GM18507 (cell line): Measurements from ENCODE around the gene KRT86.

Source experiments
- DNase-seq: peaks from one replicate; pipeline ENCODE4 v3.0.0; 2011; ENCODE audit warnings: low read depth; ENCODE audit not compliant: insufficient read length; ENCODE audit errors: extremely low spot score
- FAIRE-seq: peaks from 2 replicates; lab custom pipeline; 2011; peaks lifted over from hg19 to GRCh38; lab: Jason Lieb, UNC

Gene KRT86

DNA sequence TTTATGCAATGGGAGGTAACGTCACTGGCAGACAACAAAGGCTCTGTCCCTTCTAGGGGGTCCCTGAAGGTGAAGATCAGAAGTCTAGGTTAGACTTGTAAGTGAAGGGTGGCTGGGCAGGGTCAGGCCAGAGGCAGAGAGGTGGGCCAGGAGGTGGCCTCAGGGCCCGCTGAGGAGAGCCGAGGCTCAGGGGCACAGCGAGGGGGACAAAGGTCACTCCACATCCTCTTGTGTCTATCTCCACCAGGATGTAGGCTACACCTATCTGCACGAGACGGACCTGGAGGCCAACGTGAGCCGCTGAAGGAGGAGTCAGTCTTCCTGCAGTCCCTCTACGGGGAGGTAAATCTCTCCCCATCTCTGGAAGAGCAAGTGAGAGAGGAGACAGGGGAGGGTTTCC, 72.6 kb downstream of the KRT86 start:
- FAIRE-seq, result no peak
- DNase-seq, result no peak

DNA sequence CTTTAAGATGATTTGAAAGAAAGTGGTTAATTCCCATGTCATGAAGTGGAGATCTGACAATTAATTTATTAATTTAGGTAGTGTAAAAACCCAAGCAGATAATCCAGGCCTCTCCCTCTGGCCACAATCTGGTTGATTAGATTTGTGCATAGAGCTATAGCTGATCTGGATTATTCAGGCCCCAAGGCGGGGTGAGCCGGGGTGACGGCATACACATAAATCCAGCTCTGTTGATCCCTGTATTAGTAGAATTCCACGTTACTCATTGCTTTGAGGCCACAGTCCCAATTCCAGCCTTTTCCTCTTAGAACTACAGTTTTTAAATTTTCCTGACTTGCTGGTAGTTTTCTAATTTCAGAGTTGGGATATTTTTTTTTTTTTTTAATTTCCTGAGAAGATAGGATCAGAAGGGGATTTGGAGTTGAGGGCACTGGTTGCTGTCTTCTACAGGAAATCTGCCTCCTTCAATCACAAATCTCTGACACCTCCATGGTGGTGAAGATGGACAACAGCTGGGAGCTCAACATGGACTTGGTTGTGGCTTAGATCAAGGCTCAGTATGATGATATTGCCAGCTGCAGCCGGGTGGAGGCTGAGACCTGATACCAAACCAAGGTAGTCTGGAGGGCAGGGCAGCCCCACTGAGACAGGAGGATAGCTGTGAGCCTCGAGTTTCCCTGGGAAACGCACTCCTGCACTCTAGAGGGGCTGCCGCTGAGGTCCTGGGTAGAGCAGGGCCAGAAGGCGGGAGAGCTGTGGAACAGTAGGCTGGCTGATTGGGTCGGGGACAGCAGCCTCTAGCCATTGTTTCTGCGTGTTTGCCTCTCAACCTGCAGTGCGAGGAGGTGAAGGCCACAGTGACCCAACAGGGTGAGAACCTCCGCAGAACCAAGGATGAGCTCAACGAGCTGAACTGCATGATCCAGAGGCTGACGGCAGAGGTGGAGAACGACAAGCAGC, 73.4 kb downstream of the KRT86 start:
- no peak for DNase-seq
- no peak for FAIRE-seq

DNA sequence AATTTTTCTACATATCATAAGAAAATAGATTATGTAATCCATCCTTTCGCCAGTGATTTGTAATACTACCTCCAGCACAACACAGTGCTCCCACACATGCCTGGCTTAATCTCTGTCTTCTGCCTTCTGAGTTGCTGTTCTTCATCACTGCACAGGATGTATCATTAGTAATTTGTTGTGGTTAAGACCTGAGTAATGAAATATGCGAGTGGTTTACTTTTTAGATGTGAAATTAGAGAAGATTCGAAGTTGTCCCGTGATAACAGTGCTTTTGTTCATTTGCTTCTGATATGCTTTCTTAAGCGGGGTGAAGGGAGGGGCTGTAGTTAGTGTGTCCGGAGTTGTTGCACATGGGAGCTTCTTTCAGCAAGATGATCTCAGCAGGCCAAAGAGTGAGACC, 74.8 kb downstream of the KRT86 start:
- FAIRE-seq, result no peak
- no peak for DNase-seq

DNA sequence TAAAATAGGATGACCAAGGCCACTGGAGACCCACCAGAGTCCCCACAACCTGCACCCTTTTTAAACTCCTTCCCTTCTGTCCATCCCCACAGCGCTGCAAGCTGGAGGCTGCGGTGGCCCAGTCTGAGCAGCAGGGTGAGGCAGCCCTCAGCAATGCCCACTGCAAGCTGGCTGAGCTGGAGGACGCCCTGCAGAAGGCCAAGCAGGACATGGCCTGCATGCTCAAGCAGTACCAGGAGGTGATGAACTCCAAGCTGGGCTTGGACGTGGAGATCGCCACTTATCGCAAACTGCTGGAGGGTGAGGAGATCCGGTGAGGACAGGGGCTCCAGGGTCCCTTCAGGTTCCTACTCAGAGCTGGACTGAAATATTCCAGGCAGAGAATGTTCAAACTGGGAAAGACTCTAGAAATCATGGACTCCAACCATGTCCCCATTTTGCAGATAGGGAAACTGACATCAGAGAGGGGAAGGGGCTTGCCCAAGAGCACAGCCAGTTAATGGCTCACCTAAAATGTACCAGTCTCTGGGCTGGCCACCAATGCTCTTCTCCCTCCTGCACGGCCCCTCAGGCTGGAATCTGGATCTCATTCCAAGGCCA, 75.7 kb downstream of the KRT86 start:
- DNase-seq (no peak), FAIRE-seq (no peak)

DNA sequence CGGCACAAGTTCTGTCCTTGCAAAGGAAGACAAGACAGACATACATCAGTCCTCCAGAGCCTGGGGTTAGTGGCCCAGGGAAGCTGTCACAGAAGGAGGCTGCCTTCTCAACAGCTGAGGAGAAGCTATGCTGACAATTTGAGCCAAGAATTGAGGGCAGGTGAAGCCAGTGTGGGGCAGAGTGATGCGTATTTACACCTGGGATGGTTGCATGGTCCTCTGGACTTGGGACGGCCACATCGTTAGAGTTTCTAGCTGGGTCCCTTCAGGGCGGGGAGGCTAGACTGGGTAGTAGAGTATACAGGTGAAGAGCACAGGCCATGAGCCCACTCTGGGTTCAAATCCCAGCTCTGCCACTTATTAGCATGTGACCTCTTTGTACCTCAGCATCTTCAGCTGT, 76.3 kb downstream of the KRT86 start:
- DNase-seq (no peak), FAIRE-seq (no peak)

DNA sequence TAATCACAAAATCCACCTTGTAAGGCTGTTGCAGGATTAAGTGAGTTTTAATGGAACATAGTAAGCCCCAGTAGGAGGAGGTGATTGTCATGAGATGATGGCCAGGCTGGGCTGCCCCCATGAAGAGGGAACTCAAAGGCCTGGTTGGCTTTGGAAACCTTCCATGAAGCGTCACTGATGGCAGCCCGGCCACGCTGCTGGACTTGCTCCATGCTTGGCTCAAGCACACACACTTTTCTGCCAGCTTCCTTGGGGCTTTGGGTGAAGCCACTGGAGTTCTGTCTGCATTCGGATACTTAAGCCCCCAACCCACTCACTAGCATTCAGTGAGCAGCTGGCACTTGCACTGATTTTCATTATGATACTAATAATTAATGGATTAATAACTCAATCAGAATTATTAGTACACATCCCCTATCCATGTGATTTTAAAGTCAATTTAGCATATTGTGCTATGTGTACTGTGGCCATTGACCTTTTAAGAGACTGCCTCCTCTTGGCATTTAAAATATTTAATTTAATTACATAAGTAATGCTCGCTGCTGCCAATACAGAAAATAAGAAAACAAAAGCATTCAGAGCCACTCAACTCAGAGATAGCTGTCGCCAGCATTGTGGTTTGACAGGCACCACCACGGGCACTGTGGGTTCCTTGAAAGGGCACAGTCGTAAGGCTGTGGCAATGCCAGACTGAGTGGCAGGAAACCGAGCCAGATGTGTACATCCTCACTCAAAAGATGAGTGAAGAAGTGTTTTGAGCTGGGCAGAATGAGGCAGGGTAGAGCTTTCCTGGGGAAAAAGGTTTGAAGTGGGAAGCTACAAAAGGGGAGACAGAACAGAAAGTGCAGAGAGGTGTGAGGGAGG, 77.0 kb downstream of the KRT86 start:
- FAIRE-seq, result no peak
- no peak for DNase-seq

DNA sequence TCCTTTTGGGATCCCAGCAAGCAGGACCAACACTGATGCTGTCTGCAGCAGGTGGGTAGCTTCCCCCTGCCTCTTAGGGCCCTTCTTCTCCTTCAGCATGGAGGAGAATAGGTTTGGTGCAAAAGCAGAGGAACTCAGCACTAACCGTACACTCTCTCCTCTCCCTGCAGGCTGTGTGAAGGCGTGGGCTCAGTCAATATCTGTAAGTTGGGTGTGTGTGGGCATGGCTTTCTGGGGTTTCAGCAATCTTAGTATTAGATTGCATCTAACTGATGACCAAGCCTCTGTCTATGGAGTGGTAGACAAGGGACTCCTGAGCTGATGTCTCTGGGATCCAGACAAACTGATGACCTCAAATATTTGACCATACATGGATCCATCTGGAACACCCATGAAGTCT, 78.5 kb downstream of the KRT86 start:
- FAIRE-seq (no peak), DNase-seq (no peak)

DNA sequence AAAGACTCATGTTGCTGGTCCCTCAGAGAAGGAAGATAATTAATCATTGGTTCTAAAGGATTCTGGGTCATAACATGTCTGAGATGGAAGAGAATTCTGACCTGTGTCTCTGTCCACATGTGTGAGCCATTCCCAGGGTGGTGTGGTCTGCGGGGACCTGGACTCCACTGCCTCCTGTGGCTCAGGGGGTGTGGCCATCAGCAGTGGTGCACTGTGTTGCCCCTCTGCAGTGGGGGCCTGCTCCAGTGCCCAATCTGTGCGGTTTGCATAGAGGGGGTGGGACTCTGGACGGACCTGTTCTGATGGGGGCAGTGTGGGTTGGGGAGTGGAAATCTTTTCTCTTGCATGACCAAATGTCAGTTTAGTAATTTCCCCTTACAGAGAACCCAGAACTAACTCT, 79.3 kb downstream of the KRT86 start:
- FAIRE-seq, result no peak
- no peak for DNase-seq

DNA sequence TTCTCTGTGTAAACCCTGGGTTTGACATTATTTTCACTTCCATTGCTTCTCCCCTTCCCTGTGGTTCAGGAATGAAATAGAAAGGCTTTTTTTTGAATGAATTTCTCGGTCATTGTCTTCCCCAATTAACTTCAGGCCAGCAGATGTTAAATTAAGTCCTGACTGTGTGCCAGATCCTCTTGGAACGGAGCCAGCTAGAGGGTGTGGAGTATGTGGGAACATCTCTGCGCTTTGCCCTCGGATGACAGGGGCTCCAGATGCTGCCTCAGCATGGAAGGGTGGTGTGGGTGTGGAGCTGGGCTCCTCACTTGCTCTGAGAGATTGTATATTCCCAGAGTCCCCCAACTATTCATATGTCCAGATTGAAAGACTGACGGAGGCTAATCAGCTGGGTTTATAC, 79.8 kb downstream of the KRT86 start:
- FAIRE-seq (no peak), DNase-seq (no peak)

DNA sequence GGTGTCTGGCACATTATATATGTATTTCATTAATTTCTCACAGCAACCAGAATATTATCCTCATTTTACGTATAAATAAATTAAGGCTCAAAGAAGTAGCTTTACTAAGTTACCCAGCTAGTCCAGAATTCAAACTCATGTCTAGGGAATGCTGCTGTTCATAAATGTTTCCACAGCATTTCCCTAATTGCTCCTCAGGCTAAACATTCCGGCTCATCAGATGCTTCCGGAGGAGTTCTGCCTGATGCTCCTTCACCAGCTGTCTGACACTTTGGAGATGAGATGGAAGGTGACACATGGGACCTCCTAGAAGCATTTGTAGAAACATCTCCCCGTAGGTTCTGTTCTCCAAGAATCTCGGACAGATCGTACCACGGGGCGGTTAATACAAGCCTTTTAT, 80.7 kb downstream of the KRT86 start:
- FAIRE-seq, result no peak
- DNase-seq, result no peak

DNA sequence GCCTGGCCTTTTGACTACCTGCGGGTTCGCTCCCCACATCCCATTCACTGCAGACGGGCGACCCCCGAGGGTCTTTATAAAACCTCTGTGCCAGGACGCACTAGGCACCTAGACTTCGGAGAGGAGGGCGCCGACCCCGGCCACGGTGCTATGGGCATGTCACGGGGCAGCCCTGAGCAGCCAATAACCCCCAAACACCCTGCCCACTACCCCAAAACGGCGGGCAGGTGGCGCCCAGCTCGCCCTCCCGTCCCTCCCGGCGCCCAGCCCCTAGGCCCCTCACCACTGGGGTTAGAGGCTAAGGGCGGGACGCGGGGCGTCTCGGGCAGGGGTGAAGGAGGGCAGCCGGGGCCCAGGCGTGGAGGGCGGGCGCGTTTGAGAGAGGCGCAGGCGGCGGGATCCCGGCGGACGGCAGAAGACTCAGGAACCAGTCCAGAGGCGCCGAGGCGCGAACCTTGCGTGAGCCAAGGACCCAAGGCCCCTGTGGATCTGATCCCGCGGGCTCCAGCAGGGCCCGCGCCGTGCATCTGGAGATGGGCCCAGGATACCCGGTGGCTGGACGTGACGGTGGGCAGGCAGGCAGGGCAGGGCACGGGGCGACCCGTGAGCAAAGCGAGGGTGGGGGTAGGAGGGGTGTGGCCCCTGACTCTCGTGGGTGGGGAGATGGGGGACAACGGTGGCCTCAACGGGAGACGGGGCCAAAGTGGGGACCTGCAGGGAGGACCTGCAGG, 81.8 kb downstream of the KRT86 start:
- DNase-seq (no peak), FAIRE-seq (no peak)

DNA sequence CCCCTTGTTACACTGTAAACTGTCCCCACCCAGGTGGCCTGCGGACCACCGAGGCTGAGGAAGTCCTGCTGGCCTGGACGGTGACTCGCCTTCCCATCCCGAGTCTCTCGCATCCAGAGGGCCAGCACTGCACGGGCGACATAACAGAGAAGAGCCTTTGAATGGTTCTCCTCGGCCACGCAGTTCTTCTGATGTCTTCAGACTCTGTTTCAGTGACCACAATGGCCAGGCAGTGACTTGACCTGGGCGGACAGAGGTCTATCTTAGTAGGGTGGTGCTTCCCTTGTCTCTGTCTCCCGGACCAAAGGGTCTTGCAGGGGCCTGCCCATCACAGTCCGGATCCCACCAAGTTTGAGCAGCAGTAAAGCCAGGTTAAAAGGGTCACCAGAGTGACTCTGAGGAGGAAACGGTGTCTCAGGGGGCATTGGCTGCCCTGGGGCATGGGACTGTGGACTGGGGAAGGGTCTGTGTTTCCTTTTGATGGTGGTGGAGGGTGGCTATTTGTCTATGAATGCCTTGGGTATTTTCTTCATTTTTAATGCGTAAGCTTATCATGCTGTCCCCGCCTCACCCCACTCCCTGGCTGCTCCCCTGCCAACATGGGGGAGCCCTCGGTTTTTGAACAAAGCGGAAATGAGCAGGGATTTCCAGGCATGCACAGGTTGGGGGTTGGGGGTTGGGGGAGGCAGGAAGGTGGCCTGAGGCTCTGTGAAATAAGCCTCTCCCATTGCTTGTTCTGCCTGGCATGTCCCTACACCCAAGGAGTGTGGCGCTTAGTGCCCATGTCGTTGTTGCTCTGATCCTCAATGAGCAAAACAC, 82.5 kb downstream of the KRT86 start:
- DNase-seq (no peak), FAIRE-seq (no peak)
